HFFc6 (cell line): ENCODE data around the gene OTOGL. TPM values are rescaled to one million over a fixed set of nuclear protein-coding genes. Genes with fewer than 3 reads are reported as not detected.

Experiments used
- DNase-seq: peaks from one replicate; pipeline ENCODE4 v3.0.0-alpha.2; 2018
- H3K27ac Mint-ChIP-seq: 2 replicates; pipeline ENCODE4 v1.8.0; 2020; ENCODE audit warnings: mild to moderate bottlenecking, mixed read lengths
- H3K27me3 Mint-ChIP-seq: 2 replicates; pipeline ENCODE4 v1.8.0; 2021; ENCODE audit warnings: mild to moderate bottlenecking, moderate library complexity, mixed read lengths; ENCODE audit not compliant: insufficient read depth
- H3K36me3 Mint-ChIP-seq: 2 replicates; pipeline ENCODE4 v1.8.0; 2021; ENCODE audit warnings: low read depth, mixed read lengths
- H3K4me1 Mint-ChIP-seq: 2 replicates; pipeline ENCODE4 v1.8.0; 2020; ENCODE audit warnings: low read depth, mixed read lengths
- H3K4me3 Mint-ChIP-seq: 2 replicates; pipeline ENCODE4 v1.8.0; 2020; ENCODE audit warnings: mild to moderate bottlenecking, moderate library complexity, mixed read lengths
- H3K9me3 Mint-ChIP-seq: 2 replicates; pipeline ENCODE4 v1.8.0; 2020; ENCODE audit warnings: mild to moderate bottlenecking, mixed read lengths
- CTCF ChIP-seq: fragments of 200-600 bp; sonication (generic); IDR thresholded peaks from 2 replicates; pipeline ENCODE4 v1.5.0; 2021; ENCODE audit warnings: antibody characterized with exemption, mild to moderate bottlenecking
- total RNA-seq, 6 experiments: library from RNA; stranded (reverse); fragmentation: NEBNext Ultra II Directional; extraction: Animal tissue kit (Norgen Biotek cat#: 25700); gene quantifications; 2 replicates in 1 of 6; 3 replicates in 5 of 6; pipeline ENCODE4 v1.2.3, GENCODE V29; 2021

Gene OTOGL
- total RNA-seq, 6 experiments from 2014 or later: 0.12 to 0.32 (median 0.20) TPM

- no peaks in the 10 kb centered on the region for H3K36me3 Mint-ChIP-seq
- H3K4me1 Mint-ChIP-seq: peaks cover 22% of the 10 kb centered on the region
- no peak for DNase-seq
- H3K4me3 Mint-ChIP-seq: no peak overlapping the region
- no peak for TF ChIP-seq CTCF
- no peaks in the 10 kb centered on the region for H3K27me3 Mint-ChIP-seq
- no peaks in the 10 kb centered on the region for H3K9me3 Mint-ChIP-seq
- no peak overlapping the region for H3K27ac Mint-ChIP-seq
Observed at GRCh38 chr12:80232837-80233236, 133.5 kb downstream of the OTOGL start.

- Mint-ChIP-seq H3K4me1 (peaks cover 22% of the 10 kb centered on the region), H3K36me3 (no peaks in the 10 kb centered on the region), H3K4me3 (no peak overlapping the region), H3K9me3 (no peaks in the 10 kb centered on the region), H3K27me3 (no peaks in the 10 kb centered on the region), H3K27ac (no peak overlapping the region)
- no peak for DNase-seq
- no peak for TF ChIP-seq CTCF
Observed at GRCh38 chr12:80233926-80234325, 134.6 kb downstream of the OTOGL start.

- H3K36me3 Mint-ChIP-seq: no peaks in the 10 kb centered on the region
- peak; percentile 4 for DNase-seq
- peak overlapping the region; percentile 18 for H3K4me3 Mint-ChIP-seq
- peaks cover 22% of the 10 kb centered on the region for H3K4me1 Mint-ChIP-seq
- TF ChIP-seq CTCF: no peak
- H3K9me3 Mint-ChIP-seq: no peaks in the 10 kb centered on the region
- H3K27ac Mint-ChIP-seq: no peak overlapping the region
- no peaks in the 10 kb centered on the region for H3K27me3 Mint-ChIP-seq
Observed at GRCh38 chr12:80234667-80235066, 135.3 kb downstream of the OTOGL start.

GRCh38 chr12:80235944-80236343 is 136.6 kb downstream of the OTOGL start:
- H3K27me3 Mint-ChIP-seq: no peaks in the 10 kb centered on the region
- no peak for TF ChIP-seq CTCF
- H3K4me3 Mint-ChIP-seq: no peak overlapping the region
- H3K9me3 Mint-ChIP-seq: no peaks in the 10 kb centered on the region
- H3K27ac Mint-ChIP-seq: no peak overlapping the region
- no peaks in the 10 kb centered on the region for H3K36me3 Mint-ChIP-seq
- H3K4me1 Mint-ChIP-seq: peaks cover 22% of the 10 kb centered on the region
- DNase-seq: no peak

GRCh38 chr12:80239867-80240266 is 140.5 kb downstream of the OTOGL start:
- Mint-ChIP-seq H3K9me3 (no peaks in the 10 kb centered on the region), H3K27ac (no peak overlapping the region), H3K36me3 (no peaks in the 10 kb centered on the region), H3K4me1 (peaks cover 39% of the 10 kb centered on the region), H3K27me3 (no peaks in the 10 kb centered on the region), H3K4me3 (no peak overlapping the region)
- no peak for TF ChIP-seq CTCF
- no peak for DNase-seq
